OCI-LY7 (cell line): ENCODE measurements around the gene HS3ST3B1. TPM values are rescaled to one million over a fixed set of nuclear protein-coding genes. Genes with fewer than 3 reads are reported as not detected.

Experiments
- BruUV-seq: library from RNA; stranded (reverse); fragments of 400-500 nt; replicated peaks from 2 replicates; lab custom pipeline; 2021; lab: Mats Ljungman, UMichigan
- CTCF ChIA-PET: fragments of 300-600 bp; sonication (Branson Sonifier 250); formaldehyde crosslinking; loops from one replicate; lab custom pipeline; 2022; ENCODE audit warnings: antibody characterized with exemption; ENCODE audit not compliant: unreplicated experiment; lab: Charles Lee
- POLR2A ChIA-PET: fragments of 300-600 bp; sonication (Branson Sonifier 250); formaldehyde crosslinking; loops from one replicate; lab custom pipeline; 2022; ENCODE audit warnings: antibody characterized with exemption; lab: Charles Lee
- DNase-seq: peaks from one replicate; pipeline ENCODE4 v3.0.0-alpha.2; 2015; ENCODE audit warnings: low spot score
- H2AFZ ChIP-seq: fragments of 200-600 bp; sonication (generic), shearing (Covaris generic); 2 replicates; pipeline ENCODE4 v1.6.1; 2014; ENCODE audit warnings: mild to moderate bottlenecking, antibody characterized with exemption, low read length, moderate library complexity
- H3K27ac ChIP-seq: fragments of 200-600 bp; sonication (generic); 2 replicates; pipeline ENCODE4 v1.5.1; 2014; ENCODE audit warnings: mixed run types, low read depth, mild to moderate bottlenecking, moderate library complexity, low read length, inconsistent platforms; ENCODE audit not compliant: poor library complexity, severe bottlenecking
- H3K36me3 ChIP-seq: fragments of 200-600 bp; sonication (generic); 2 replicates; pipeline ENCODE4 v1.6.1; 2014; ENCODE audit warnings: mild to moderate bottlenecking, antibody characterized with exemption, low read length, moderate library complexity, mixed read lengths; ENCODE audit not compliant: insufficient read depth
- H3K4me1 ChIP-seq: fragments of 200-600 bp; sonication (generic); 2 replicates; pipeline ENCODE4 v1.5.1; 2014; ENCODE audit warnings: mild to moderate bottlenecking, low read length; ENCODE audit not compliant: insufficient read depth, poor library complexity, severe bottlenecking
- H3K4me2 ChIP-seq: fragments of 200-600 bp; sonication (generic); 2 replicates; pipeline ENCODE4 v1.6.1; 2014; ENCODE audit warnings: mild to moderate bottlenecking, low read length
- H3K4me3 ChIP-seq: fragments of 200-600 bp; sonication (generic); 2 replicates; pipeline ENCODE4 v1.5.1; 2014; ENCODE audit warnings: mild to moderate bottlenecking, low read depth, low read length; ENCODE audit not compliant: poor library complexity, severe bottlenecking
- H3K79me2 ChIP-seq: fragments of 200-600 bp; sonication (generic); 2 replicates; pipeline ENCODE4 v1.6.1; 2016; ENCODE audit warnings: low read depth, mild to moderate bottlenecking, low read length, moderate library complexity, mixed read lengths; ENCODE audit not compliant: insufficient read depth
- H3K9me2 ChIP-seq: fragments of 200-600 bp; sonication (generic); 2 replicates; pipeline ENCODE4 v1.6.1; 2016; ENCODE audit warnings: mild to moderate bottlenecking, low read length, mixed read lengths; ENCODE audit not compliant: insufficient read depth
- H3K9me3 ChIP-seq: fragments of 200-600 bp; sonication (generic); 2 replicates; pipeline ENCODE4 v1.6.1; 2014; ENCODE audit warnings: mild to moderate bottlenecking, mixed run types, low read length, mixed read lengths
- H4K20me1 ChIP-seq: fragments of 200-600 bp; sonication (generic); 2 replicates; pipeline ENCODE4 v1.6.1; 2014; ENCODE audit warnings: mild to moderate bottlenecking, antibody characterized with exemption, low read length, moderate library complexity, mixed read lengths; ENCODE audit not compliant: insufficient read depth
- EZH2phosphoT487 ChIP-seq: fragments of 200-600 bp; sonication (generic); IDR thresholded peaks from 2 replicates; pipeline ENCODE4 v1.6.1; 2018; ENCODE audit warnings: low read depth, borderline replicate concordance, mild to moderate bottlenecking, mixed run types, antibody characterized with exemption, low read length, moderate library complexity, mixed read lengths
- intact Hi-C: fragments of 100-400 bp; cut with micrococcal nuclease; formaldehyde crosslinking; loops from one replicate; pipeline ENCODE4 v1.10.0; 2022; ENCODE audit not compliant: unreplicated experiment
- total RNA-seq, 2 experiments: library from RNA; depleted of rRNA in 1 of 2; stranded (reverse); fragments of >200 nt in 1 of 2; shearing (Covaris generic) in 1 of 2; gene quantifications; 2 replicates each; pipeline ENCODE4 v1.2.3, GENCODE V29; 2014 to 2022
- TF ChIP-seq, protein P1 (sequence below): fragments of 200-600 bp; sonication (generic); conservative IDR thresholded peaks from 2 replicates; pipeline ENCODE4 v1.5.1; 2014; ENCODE audit warnings: mild to moderate bottlenecking, antibody characterized with exemption, low read length, moderate library complexity, mixed read lengths

The HS3ST3B1 gene
- total RNA-seq, 2 experiments from 2014 or later: 0.03 to 1.6 TPM

DNA sequence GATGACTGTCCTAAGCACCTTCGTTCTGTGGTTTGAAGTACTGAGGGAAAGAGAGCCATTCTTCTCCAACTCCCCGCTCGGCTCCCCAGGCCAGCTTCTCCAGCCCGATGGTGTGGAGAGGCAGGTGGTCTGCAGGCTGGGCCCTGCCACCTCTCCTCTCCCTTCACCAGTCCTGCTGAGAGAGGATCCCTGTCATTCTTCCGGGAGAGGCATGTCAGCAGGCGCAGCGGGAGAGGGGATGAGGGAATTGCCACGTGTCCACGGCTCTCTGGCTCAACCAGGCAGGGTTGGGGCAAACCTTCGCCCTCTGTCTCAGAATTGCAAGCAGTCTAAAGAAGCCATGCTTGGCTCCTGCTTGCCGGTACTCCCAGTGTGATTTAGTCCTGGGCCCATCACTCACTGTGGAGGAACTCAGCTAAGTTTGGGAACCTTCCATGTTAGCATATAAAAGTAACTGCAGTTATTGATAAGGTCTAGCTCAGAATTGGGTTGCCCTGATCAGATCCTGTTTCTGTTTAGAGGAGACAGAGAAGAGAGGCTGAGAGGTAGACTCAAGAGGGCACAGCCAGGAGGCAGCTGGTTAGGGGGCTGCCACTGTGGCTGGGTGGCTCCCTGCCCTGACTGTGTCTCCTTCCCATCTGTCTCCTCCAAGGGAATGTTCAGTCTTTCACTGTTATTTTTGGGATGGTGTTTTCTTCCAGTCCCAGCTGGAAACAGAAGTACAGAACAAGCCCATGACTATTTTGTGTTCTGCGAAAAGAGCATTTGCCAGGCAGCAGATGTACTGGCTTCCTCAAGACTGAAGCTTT, 17.4 kb downstream of the HS3ST3B1 start:
- no peak overlapping the region for H3K4me2 ChIP-seq
- no peak overlapping the region for H3K27ac ChIP-seq
- no peaks in the 10 kb centered on the region for H3K9me2 ChIP-seq
- TF ChIP-seq EZH2phosphoT487: no peak
- TF ChIP-seq, protein P1, sequence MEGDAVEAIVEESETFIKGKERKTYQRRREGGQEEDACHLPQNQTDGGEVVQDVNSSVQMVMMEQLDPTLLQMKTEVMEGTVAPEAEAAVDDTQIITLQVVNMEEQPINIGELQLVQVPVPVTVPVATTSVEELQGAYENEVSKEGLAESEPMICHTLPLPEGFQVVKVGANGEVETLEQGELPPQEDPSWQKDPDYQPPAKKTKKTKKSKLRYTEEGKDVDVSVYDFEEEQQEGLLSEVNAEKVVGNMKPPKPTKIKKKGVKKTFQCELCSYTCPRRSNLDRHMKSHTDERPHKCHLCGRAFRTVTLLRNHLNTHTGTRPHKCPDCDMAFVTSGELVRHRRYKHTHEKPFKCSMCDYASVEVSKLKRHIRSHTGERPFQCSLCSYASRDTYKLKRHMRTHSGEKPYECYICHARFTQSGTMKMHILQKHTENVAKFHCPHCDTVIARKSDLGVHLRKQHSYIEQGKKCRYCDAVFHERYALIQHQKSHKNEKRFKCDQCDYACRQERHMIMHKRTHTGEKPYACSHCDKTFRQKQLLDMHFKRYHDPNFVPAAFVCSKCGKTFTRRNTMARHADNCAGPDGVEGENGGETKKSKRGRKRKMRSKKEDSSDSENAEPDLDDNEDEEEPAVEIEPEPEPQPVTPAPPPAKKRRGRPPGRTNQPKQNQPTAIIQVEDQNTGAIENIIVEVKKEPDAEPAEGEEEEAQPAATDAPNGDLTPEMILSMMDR: no peak
- no peaks in the 10 kb centered on the region for H3K9me3 ChIP-seq
- intact Hi-C loops: no loop called here
- no peaks in the 10 kb centered on the region for H4K20me1 ChIP-seq
- H3K36me3 ChIP-seq: no peaks in the 10 kb centered on the region
- BruUV-seq: no TSS peak
- ChIA-PET POLR2A (no interaction called here), CTCF (no interaction called here)
- no peak for DNase-seq
- no peaks in the 10 kb centered on the region for H3K79me2 ChIP-seq
- no peak overlapping the region for H3K4me3 ChIP-seq
- H2AFZ ChIP-seq: no peak overlapping the region
- H3K4me1 ChIP-seq: no peaks in the 10 kb centered on the region

DNA sequence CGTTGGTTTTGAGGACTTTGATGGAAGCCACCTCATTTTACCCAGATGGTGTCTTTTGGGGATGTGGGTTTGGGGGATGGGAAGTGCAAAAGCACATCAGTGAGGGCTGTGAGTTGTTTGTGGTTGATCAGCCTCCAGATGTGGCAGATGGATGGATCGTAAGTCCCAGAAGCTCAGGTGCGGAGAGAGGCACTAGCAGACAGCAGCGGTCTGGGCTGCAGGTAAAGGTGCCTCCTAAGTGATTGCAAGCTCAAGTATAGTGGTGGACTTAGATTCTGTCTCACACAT, 18.0 kb downstream of the HS3ST3B1 start:
- Histone ChIP-seq H3K4me2 (no peak overlapping the region), H3K4me1 (no peaks in the 10 kb centered on the region), H3K27ac (no peak overlapping the region), H2AFZ (no peak overlapping the region), H3K4me3 (no peak overlapping the region), H3K79me2 (no peaks in the 10 kb centered on the region), H4K20me1 (no peaks in the 10 kb centered on the region), H3K9me3 (no peaks in the 10 kb centered on the region), H3K9me2 (no peaks in the 10 kb centered on the region), H3K36me3 (no peaks in the 10 kb centered on the region)
- TF ChIP-seq, protein P1: no peak
- no peak for TF ChIP-seq EZH2phosphoT487
- ChIA-PET POLR2A (no interaction called here), CTCF (no interaction called here)
- no TSS peak for BruUV-seq
- intact Hi-C loops: no loop called here
- no peak for DNase-seq

DNA sequence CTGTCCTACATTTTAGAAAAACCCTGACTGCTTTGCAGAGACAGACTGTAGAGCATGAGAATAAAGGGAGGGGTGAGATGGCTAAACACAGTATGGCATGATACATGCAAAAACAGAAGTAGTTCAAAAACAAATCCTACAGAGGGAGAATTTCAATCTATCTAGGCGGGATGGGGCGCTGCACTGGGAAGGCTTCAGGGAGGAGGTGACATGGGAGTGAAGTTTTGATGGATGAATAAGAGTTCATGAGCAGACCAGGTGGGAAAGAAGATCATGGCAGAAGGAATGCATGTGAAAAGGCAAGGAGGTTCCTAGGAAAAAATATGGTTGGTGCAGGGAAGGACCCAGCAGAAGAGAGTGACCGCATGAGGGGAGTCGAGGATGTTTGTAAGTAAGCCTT, 19.2 kb downstream of the HS3ST3B1 start:
- no peak for DNase-seq
- BruUV-seq: no TSS peak
- Histone ChIP-seq H2AFZ (no peak overlapping the region), H4K20me1 (no peaks in the 10 kb centered on the region), H3K9me2 (no peaks in the 10 kb centered on the region), H3K4me3 (no peak overlapping the region), H3K79me2 (no peaks in the 10 kb centered on the region), H3K36me3 (no peaks in the 10 kb centered on the region), H3K9me3 (no peaks in the 10 kb centered on the region), H3K4me2 (no peak overlapping the region), H3K27ac (no peak overlapping the region), H3K4me1 (no peaks in the 10 kb centered on the region)
- intact Hi-C loops: no loop called here
- TF ChIP-seq, protein P1: no peak
- no peak for TF ChIP-seq EZH2phosphoT487
- ChIA-PET POLR2A (no interaction called here), CTCF (no interaction called here)
